ENCODE data around the gene ABAT.

DNA sequence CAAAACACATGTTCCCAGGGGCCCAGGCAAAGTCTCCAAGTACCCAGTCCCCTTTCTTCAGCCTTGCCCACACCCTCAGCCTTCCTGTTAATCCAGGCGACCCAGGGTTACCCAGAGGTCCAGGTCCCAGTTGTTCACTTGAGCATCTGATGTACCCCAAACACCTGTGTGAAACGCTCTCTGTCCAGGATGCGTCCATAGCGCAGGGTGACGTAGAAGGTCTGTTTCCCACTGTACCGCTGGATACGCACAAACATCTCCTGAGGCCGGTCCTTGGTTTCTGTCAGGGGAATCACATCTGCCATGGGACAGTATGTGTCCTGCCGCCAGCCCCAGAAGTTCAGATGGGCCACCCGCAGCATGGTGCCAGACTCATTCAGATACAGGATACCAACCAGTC, 121.4 kb downstream of the ABAT start:
- TF ChIP-seq, protein P1, sequence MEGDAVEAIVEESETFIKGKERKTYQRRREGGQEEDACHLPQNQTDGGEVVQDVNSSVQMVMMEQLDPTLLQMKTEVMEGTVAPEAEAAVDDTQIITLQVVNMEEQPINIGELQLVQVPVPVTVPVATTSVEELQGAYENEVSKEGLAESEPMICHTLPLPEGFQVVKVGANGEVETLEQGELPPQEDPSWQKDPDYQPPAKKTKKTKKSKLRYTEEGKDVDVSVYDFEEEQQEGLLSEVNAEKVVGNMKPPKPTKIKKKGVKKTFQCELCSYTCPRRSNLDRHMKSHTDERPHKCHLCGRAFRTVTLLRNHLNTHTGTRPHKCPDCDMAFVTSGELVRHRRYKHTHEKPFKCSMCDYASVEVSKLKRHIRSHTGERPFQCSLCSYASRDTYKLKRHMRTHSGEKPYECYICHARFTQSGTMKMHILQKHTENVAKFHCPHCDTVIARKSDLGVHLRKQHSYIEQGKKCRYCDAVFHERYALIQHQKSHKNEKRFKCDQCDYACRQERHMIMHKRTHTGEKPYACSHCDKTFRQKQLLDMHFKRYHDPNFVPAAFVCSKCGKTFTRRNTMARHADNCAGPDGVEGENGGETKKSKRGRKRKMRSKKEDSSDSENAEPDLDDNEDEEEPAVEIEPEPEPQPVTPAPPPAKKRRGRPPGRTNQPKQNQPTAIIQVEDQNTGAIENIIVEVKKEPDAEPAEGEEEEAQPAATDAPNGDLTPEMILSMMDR (IDR thresholded peaks at IDR 0.05; ENCODE audit: insufficient read depth, low read length, poor library complexity, severe bottlenecking) = no peak
- TF ChIP-seq EZH2phosphoT487 (conservative IDR thresholded peaks at IDR 0.05; ENCODE audit: low read length) = no peak

All from SU-DHL-6 (cell line).